Dedifferentiated amniotic fluid mesenchymal stem cell (primary cell): ENCODE measurements around the gene CREBBP.
"Not testable (repeated sequence)": the region's sequence is repeated elsewhere in the genome, so short reads cannot be mapped to it uniquely, and the experiment has no call there.

Experiments
- DNase-seq: peaks from one replicate; pipeline ENCODE4 v3.0.0-alpha.2; 2016; ENCODE audit errors: extremely low spot score

Gene CREBBP

DNA sequence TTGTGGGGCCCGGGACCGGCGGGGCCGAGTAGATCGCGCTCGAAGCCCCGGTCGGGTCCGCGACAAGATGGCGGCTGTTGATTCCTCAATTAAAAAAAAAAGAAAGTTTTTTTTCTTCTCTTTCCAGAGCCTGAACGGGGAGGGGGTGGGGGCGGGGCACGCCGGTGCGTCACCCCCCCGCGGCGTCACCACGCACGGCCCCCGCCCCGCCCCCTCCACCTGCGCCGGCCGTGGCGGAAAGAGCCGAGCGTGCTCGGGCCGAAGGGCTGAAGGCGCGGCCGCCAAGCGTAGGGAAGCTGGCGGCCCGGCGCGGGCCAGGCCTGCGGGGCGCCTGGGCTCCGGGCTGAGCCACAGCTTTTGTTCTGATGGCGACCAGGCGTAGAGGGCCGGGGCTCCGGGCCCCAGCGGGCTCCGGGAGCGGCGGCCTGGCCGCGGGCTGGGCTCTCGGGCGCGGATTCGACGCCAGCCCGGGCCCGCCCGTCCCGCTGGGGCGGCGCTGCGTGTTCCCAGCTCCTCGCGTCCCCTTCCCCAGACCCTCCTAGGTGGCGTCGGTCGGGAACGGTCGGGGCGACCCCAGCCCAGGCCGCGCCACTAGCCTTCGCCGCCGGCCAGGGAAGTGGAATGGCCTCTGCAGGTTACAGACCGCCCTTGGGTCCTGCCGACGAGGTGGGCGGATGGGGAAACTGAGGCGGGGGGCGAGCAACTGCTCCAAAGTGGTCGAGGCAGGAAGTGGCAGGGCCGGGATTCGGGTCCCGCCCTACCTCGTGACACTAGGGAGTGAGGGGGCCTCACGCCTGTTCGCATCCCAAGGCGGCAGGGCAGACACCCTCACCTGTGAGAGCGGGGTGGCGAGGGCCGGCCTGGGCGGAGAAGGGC, at the start of gene CREBBP:
Gene CREBBP (minus strand): TSS at position 91 of the 876 bp plus-strand sequence. CDS start 797 bp downstream, outside the sequence.
- DNase-seq: peak; percentile 78

DNA sequence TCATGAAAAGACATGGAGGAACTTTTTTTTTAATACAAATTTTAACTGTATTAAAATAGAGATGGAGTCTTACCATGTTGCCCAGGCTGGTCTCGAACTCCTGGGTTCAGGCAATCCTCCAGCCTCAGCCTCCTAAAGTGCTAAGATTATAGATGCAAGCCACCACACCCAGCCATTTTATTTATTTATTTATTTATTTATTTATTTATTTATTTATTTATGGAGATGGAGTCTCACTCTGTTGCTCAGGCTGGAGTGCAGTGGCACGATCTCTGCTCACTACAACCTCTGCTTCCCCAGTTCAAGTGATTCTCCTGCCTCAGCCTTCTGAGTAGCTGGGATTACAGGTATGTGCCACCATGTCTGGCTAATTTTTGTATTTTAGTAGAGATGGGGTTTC, 46.6 kb upstream of the CREBBP start:
- not testable (repeated sequence) for DNase-seq

DNA sequence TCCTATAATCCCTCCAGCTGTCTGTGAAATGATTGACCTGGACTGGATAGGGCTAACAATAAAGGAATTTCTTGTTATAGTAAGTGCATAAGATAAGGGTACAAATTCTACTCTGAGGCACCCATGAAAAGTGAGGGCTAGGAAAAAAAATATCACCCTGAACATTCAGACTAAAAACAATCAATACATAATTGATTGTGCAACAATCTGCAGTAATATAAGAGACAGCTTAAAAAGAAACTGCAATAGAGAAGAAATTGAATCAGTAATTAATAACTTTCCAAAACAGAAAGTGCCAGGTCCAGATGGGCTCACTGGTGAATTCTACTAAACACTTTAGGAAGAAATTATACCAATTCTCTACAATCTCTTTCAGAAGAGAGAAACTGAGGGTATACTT, 44.2 kb upstream of the CREBBP start:
- DNase-seq: no peak

DNA sequence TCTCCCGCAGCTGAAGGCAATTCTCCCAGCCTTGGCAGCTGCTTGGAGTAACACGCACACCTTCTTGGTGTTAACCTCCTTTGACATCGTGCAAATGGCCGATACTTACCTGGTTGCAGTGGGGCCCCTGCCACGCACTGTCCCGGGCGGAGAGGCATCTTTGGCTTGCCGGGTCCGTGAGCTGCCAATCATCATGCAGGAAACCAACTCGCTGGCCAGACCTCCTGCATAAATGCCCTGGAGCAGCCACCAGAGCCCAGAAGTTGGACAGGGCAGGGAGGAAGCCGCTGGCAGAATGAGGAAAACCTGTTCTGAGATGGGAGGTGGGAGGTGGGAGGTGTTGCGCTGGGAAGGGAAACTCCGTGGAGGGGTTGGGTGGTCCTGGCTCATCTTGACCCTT, 41.7 kb upstream of the CREBBP start:
- no peak for DNase-seq

DNA sequence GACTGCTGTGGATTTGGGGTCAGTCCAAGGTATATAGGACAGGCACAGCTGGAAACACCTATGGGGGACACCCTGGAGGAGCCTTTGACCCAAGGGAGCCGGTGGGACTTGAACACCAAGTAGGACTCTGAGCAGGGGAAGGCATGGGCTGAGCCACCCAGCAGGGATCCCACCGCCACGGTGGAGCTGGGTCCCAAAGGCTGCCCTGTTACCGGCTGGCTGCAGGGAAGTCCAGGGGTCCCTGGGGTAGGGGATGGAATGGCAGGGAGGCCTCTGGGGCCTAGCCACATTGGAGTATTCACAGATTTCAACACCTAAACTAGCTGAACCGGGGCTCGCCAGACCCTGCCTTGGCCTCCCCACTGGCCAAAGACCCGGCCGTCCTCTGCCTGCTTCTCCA, 39.7 kb upstream of the CREBBP start:
- no peak for DNase-seq

DNA sequence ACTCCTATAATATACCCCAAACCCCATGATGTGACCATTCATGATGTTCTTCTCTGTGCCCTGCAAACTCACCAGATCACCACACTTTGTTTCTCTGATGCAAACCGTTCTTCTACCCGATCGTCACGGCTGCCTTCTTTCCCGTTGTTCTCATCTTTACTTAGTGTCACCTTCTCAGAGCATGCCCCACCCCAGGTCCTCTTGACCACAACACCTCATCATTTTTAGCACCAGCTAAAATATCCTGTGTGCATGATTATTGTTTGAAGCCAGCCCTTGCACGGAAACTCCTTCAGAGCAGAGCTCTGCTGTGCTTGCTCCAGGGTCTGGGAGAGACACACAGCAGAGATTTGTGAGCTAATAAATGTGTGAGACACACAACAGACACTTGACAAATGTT, 38.9 kb upstream of the CREBBP start:
- no peak for DNase-seq

DNA sequence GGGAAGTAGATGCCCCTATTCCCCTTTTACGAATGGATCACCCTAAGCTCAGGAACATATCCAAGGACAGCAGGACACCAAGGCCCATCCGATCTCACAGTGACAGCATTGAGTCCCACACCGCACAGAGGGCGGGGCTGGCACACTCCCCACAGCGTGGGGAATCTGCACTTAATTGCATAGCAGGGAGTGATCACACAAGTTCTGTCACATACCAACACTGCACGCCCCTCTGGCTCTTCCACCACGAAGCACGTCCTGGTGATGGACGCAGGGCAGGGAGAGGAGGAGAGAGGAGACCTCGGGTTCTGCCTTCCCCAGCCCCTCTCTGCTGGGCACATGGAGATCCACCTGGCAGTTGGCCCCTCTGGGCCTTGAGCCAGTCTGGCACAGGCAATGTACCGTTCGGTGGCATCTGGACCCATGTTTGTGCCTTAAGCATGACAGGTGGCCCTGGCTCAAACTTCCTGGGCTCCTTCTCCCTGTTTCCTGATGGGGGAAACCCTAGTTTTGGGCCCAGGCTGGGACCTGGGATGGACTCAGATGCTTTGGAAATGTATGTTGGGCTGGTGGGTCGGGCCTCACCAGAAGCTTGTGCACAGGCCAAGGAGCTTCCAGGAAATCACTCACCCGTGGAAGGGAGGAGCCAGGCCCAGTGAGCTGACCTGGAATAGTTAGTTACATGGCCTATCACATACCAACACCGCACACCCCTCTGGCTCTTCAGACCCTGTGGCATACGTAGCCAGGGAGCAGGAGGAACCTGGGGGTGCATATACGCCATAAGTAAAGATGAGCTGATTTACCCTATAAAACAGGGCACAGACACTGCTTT, 35.1 kb upstream of the CREBBP start:
- no peak for DNase-seq

DNA sequence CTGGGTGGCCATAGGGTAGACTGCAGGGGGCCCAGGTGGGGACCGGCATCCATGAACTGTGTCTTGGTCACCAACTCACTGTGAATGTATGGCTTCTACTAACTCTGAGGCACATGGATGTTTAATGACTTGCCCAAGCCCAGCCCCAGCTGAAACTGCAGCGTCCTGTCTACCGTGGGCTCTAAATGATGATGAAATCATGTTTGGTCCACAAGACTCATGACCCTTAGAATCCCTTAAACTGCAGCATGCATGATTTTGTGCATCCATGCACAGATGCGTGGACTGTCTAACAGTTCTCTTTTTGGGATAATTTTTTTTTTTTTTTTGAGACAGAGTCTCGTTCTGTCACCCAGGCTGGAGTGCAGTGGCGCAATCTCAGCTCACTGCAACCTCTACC, 32.4 kb upstream of the CREBBP start:
- DNase-seq: no peak

DNA sequence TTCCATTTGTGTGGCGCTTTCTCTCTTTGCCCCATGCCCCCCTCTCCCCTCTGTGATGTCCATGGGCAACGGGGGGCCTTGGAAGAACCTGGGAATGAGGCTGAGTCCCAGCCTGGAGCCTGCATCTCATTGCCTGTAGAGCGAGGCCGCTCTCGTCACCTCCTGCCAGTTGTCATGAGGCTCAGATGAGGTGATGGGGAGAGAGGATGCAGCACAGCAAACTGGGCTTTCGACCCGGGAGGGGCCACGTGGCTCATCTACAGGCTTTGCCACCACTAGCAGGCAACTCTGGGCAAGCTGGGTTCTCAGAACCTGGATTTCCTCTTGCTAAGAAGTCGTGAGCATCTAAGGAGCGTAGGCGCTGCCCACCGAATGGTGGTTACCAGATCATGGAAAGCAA, 31.9 kb upstream of the CREBBP start:
- DNase-seq: no peak

DNA sequence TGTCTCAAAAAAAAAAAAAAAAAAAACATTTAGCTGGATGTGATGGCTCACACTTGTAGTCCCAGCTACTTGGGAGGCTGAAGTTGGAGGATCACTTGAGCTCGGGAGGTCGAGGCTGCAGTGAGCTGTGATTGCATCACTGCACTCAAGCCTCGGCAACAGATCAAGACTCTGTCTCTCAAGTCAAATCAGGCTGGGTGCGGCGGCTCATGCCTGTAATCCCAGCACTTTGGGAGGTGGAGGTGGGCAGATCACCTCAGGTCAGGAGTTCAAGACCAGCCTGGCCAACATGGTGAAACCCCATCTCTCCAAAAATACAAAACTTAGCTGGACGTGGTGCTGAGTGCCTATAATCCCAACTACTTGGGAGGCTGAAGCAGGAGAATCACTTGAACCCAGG, 31.2 kb upstream of the CREBBP start:
- DNase-seq: not testable (repeated sequence)

DNA sequence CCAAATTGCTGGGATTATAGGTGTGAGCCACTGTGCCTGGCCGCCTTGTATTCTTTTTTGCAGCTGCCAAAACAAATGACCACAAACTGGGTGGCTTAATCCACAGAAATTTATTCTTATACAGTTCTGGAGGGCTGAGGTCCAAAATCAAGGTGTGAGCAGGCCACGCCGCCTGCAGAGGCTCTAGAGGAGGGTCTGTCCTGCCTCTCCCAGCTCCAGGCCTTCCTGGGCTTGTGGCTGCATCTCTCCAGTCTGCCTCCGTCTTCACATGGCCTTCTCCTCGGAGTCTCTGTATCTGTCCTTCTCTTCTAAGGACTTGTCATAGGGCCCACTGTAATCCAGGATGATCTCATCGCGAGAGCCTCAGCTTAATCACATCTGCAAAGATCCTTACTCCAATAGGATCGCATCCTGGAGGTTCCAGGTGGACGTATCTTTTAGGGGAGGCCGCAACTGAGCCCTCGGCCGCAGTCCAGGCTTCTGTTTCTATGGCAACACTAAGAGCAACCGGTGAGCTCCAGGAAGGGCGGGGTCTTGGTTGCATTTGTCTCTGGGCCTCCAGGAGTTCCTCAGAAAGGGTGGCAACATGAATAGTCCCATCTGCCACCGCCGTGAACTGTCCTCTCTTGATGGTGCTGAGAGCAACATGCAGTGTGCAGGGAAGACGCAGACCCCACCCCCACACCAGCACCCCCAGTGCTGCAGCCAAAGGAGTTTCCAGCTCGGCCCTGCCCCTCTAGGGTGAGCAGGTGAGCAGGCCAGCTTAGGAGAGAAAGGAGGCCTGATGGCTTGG, 29.5 kb upstream of the CREBBP start:
- DNase-seq: no peak

DNA sequence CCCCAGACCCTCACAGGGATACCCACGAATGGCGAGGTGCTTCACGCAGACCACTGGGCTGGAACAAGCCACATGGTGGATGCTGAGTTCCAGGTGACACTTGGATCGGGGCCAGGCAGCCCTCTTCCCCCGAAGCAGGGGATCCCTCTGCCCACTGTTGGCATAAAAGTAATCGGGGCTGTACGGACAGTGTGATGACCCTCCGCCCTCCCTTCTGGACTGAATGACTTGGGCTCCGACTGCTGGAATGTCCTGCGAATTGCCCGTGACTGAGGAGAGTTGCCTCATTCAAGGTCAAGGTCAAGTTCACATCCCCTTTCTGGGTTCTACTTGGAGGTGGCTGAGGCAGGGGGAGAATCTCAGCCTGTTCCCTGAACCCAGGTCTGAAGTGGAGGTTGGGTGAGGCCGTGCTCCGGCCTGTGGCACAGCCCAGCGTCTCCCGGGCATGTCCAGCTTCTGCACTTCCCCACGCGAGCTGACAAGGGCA, 28.5 kb upstream of the CREBBP start:
- no peak for DNase-seq

DNA sequence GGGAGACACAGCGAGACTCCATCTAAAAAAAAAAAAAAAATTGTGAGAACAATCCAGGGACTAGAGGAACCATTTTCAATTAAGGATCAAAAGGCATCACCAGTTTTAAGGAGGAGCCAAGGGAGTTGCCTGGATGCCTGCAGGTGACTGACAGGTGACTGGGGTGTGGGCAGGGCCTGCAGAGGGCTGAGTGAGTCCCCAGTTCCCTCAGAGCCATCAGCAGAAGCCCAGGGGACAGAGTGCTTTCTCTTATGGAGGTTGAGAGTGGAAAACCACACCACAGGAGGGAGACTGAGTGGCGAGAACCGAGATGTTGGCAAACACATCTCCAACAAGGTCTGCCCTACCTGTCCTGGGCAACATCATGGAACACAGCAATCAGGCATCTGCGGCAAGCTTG, 27.1 kb upstream of the CREBBP start:
- no peak for DNase-seq

DNA sequence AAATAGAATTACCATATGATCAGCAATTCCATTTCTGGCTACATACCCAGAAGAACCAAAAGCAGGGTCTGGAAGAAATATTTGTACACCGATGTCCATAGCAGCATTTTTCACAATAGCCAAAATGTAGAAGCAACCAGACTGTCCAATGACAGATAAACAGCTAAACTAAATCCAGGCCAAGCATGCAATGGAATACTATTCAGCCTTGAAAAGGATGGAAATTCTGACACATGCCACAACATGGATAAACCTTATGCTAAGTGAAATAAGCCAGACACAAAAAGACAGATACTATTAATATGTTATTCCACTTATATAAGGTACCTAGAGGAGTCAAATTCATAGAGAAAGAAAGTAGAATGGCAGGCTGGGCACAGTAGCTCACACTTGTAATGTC, 25.9 kb upstream of the CREBBP start:
- DNase-seq: no peak

DNA sequence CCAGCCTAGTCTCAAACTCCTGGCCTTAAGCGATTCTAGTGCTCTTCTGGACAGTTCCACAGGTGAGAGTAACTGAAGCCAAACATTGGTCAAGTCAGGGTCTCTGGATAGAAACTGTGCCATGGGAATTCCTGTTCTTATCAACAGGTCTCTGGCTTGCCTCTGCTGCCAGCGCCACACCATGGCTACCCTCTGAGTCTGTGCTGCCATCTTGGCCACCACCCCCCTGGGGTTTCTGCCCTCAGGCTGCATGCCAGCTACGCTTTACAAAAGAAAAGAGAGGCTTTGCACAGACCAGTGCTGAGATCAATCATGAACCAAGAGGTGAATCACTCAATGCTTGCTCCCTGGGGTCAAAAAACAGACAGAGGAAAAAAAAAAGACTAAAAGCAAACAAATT, 24.4 kb upstream of the CREBBP start:
- no peak for DNase-seq

DNA sequence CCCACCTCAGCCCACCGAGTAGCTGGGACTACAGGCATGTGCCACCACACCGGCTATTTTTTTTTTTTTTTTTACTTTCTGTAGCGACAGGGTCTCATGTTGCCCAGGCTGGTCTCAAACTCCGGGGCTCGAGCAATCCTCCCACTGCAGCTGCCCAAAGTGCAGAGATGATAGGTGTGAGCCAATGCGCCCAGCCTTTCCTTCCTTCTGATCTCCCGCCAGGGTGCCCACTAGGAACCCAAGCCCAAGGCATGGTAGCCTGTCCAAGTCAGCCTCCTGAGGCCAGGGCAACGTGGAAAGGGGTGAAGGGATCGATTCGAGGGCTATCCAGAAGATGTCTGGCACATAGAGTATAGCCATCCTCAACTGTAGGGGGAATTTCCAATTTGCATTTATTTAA, 9.6 kb upstream of the CREBBP start:
- DNase-seq: no peak

DNA sequence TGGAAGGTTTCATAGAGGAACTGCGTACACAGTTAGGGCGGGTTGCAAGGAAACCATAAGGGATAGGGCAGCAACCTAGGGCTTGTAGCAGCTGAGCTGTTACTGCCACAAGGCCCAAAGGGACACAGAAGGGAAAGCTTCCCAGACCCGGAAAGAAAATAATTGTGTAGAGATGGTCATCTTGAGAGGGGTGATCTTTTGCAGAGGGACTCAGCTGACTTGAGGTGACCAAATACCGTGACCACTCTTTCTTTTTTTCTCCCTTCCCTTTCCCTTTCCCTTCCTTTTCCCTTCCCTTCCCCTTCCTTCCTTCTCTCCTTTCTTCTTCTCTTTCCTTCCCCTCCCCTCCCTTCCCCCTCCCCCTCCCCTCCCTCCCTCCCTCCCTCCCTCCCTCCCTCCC, 8.5 kb upstream of the CREBBP start:
- DNase-seq: no peak

DNA sequence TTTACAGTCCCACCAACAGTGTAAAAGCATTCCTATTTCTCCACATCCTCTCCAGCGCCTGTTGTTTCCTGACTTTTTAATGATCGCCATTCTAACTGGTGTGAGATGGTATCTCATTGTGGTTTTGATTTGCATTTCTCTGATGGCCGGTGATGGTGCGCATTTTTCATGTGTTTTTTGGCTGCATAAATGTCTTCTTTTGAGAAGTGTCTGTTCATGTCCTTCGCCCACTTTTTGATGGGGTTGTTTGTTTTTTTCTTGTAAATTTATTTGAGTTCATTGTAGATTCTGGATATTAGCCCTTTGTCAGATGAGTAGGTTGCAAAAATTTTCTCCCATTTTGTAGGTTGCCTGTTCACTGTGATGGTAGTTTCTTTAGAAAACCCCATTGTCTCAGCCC, 5.5 kb upstream of the CREBBP start:
- not testable (repeated sequence) for DNase-seq

DNA sequence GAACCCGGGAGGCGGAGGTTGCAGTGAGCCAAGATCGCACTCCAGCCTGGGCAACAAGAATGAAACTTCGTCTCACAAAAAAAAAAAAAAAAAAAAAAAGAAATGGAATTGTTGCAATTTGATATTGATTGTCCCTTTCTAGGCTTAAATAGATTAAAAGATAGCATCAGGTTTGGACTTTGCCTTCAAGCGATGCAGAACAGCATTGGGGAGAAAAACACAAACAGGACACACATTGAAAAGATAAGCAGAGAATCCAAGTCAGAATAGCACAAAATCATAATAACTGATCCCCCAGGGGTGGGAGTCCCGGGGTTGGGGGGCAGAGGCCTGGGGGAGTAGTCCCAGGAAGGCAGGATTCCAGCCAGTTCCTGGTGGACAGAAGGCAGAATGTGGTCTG, 3.9 kb upstream of the CREBBP start:
- no peak for DNase-seq

DNA sequence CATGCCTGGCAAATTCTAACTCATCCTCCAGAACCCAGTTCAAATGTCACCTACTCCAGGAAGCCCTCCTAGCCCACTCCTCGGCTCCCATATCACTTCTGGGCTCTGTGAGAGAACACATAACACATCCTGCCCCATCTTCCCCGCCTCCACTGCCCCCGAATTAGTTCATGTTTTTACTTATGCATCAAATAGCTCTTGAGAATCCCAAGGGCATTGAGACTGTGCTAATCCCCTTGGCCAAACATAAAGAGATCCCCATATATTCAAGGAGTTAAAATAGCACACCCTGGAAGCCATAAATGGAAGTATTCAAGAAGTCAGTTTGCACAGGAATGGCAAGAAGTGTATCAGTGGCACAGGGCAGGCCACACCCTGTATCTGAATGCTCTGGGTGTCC, 2.0 kb upstream of the CREBBP start:
- DNase-seq: no peak

DNA sequence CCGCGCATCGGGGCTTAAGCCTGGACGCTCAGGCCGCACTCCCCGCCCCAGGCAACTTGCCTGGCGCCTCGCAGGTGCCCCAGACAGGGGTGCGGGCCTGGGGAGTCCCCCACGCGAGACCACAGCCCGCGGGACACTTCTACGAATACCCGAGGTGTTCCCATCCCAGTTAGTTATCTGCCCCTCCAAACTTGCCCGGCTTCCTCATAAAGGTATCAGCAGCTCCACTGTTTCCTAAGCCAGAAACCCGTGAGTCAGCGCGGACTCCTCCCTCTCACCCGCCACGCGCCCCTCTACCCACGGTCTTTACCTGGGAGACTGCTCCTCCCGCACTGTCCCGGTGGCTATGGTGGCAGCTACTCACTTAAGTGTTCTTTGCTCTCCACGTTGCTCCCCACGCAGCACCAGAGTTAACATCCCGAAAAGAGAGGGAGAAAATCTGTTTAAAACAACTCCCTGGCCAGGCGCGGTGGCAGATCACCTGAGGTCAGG, 1.0 kb upstream of the CREBBP start:
- no peak for DNase-seq
